HG03159 (cell line): Measurements from ENCODE around the gene CFAP107.
"Not testable (repeated sequence)": the region's sequence is repeated elsewhere in the genome, so short reads cannot be mapped to it uniquely, and the experiment has no call there.

ENCODE experiments used
- ATAC-seq: cut with Tn5 transposase; IDR thresholded peaks from one replicate; pipeline ENCODE4 v1.9.1; 2021; ENCODE audit warnings: mild to moderate bottlenecking, moderate library complexity; ENCODE audit not compliant: unreplicated experiment

Gene CFAP107

GRCh38 chr1:12776801-12777557, 31.0 kb downstream of the CFAP107 start:
- ATAC-seq: no peak

- no peak for ATAC-seq
Observed at GRCh38 chr1:12778061-12778460, 32.1 kb downstream of the CFAP107 start.

- ATAC-seq: no peak
Observed at GRCh38 chr1:12778907-12779306, 32.9 kb downstream of the CFAP107 start.

- ATAC-seq: not testable (repeated sequence)
Observed at GRCh38 chr1:12781488-12781887, 35.5 kb downstream of the CFAP107 start.

GRCh38 chr1:12783783-12784182, 37.8 kb downstream of the CFAP107 start:
- not testable (repeated sequence) for ATAC-seq

- not testable (repeated sequence) for ATAC-seq
Observed at GRCh38 chr1:12784729-12785128, 38.7 kb downstream of the CFAP107 start.

GRCh38 chr1:12791097-12791496, 45.1 kb downstream of the CFAP107 start, which contains the start of gene PRAMEF1:
TSS of gene PRAMEF1 (plus strand) at chr1:12791397. CDS start at chr1:12793228, 1,831 bp downstream.
- not testable (repeated sequence) for ATAC-seq

- ATAC-seq: no peak
Observed at GRCh38 chr1:12798911-12799310, 52.9 kb downstream of the CFAP107 start.

GRCh38 chr1:12799730-12800129, 53.7 kb downstream of the CFAP107 start:
- ATAC-seq: no peak

- ATAC-seq: no peak
Observed at GRCh38 chr1:12809933-12810332, 63.9 kb downstream of the CFAP107 start.

GRCh38 chr1:12810691-12811408, 64.8 kb downstream of the CFAP107 start:
- ATAC-seq: no peak

GRCh38 chr1:12811409-12811784, 65.4 kb downstream of the CFAP107 start:
- no peak for ATAC-seq
